Measurements from ENCODE around the gene PLCD4. TPM values are rescaled to one million over a fixed set of nuclear protein-coding genes. Genes with fewer than 3 reads are reported as not detected.
A peak's percentile ranks its signal among the peaks of the same experiment; 100 is the strongest.

Gene PLCD4
- total RNA-seq, 1 donor from 2014 or later = 0.08 TPM

DNA sequence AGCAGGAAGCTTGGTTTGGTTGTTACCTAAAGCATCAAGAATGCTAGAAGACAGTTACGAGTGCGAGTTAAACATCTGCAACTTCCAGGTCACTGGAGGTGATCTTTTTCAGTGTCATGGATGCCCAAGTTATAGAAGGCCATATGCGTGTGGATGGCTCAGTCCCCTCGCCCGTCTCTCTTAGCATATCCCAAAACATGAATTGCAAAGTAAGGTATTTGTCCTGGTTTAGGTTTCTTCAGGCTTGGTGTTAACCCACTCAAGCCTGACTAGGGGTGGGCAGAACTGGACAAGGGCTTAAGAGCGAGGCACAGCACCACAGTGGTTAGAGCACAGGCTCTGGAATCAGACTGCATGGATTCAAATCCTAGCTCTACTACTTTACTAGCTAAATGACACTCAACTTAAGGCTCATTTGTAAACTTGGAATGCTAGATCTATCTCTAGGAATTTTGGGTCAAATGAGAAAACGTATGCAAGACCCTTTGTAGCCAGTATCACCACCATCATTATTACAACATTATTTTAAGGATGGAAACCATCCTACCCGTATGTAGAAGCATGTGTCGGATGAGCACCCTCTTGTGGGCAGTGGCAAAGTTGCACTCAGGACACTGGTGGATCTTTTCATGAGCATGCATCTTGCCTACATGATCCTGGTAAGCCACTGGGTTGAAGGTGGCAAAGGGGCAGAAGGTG, 40.5 kb downstream of the PLCD4 start:
- TF ChIP-seq, protein P1, sequence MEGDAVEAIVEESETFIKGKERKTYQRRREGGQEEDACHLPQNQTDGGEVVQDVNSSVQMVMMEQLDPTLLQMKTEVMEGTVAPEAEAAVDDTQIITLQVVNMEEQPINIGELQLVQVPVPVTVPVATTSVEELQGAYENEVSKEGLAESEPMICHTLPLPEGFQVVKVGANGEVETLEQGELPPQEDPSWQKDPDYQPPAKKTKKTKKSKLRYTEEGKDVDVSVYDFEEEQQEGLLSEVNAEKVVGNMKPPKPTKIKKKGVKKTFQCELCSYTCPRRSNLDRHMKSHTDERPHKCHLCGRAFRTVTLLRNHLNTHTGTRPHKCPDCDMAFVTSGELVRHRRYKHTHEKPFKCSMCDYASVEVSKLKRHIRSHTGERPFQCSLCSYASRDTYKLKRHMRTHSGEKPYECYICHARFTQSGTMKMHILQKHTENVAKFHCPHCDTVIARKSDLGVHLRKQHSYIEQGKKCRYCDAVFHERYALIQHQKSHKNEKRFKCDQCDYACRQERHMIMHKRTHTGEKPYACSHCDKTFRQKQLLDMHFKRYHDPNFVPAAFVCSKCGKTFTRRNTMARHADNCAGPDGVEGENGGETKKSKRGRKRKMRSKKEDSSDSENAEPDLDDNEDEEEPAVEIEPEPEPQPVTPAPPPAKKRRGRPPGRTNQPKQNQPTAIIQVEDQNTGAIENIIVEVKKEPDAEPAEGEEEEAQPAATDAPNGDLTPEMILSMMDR (IDR thresholded peaks at IDR 0.05; ENCODE audit: insufficient read depth, low read length, poor library complexity, severe bottlenecking) = peak; percentile 86
- no peak for DNase-seq (ENCODE audit: low read depth)
- Histone ChIP-seq H3K4me3 (ENCODE audit: low read depth, low read length) (no peak overlapping the region), H3K27me3 (ENCODE audit: control insufficient read depth, insufficient read depth, low read length) (no peaks in the 10 kb centered on the region), H3K36me3 (ENCODE audit: control insufficient read depth, insufficient read depth, low read length) (peaks cover 3% of the 10 kb centered on the region)

DNA sequence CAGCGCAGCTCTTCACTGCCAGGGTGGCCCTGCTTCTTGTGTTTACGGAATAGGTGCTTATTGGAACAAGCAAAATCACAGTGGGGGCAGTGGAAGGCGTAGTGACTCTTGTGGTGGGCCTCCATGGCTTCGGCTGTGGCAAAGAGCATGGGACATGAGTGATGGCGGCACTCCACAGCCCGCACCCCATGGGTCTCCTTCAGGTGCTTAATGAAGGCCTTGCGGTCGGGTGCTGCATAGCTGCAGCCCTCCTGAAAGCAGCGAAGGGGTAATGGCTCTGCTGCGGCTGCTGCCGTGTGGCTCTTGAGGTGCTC, 41.0 kb downstream of the PLCD4 start:
- TF ChIP-seq, protein P1 (IDR thresholded peaks at IDR 0.05; ENCODE audit: insufficient read depth, low read length, poor library complexity, severe bottlenecking) = no peak
- Histone ChIP-seq H3K27me3 (ENCODE audit: control insufficient read depth, insufficient read depth, low read length) (no peaks in the 10 kb centered on the region), H3K36me3 (ENCODE audit: control insufficient read depth, insufficient read depth, low read length) (peaks cover 1% of the 10 kb centered on the region), H3K4me3 (ENCODE audit: low read depth, low read length) (no peak overlapping the region)
- no peak for DNase-seq (ENCODE audit: low read depth)

DNA sequence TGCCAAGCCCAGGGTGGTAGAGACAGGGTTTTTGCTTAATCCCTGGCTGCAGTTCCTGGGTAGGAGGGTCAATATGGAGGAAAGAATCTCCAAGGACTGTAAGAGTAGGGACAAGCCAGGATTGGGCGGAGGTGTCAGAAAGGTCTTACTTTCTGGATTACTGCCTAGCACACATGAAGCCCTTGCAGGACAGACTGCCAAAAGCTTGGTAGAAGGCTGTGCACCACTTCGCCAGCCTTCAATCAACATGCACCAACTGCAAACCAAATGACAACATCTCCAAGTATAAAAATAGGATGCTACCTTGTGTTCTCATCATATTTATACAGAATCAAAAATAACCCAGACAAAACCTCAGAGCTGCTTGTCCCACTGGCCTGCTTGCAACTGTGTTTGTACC, 48.1 kb downstream of the PLCD4 start:
- H3K4me3 ChIP-seq (ENCODE audit: low read depth, low read length) = no peak overlapping the region
- no peaks in the 10 kb centered on the region for H3K27me3 ChIP-seq (ENCODE audit: control insufficient read depth, insufficient read depth, low read length)
- TF ChIP-seq, protein P1 (IDR thresholded peaks at IDR 0.05; ENCODE audit: insufficient read depth, low read length, poor library complexity, severe bottlenecking) = no peak
- no peaks in the 10 kb centered on the region for H3K36me3 ChIP-seq (ENCODE audit: control insufficient read depth, insufficient read depth, low read length)
- DNase-seq (ENCODE audit: low read depth) = no peak

DNA sequence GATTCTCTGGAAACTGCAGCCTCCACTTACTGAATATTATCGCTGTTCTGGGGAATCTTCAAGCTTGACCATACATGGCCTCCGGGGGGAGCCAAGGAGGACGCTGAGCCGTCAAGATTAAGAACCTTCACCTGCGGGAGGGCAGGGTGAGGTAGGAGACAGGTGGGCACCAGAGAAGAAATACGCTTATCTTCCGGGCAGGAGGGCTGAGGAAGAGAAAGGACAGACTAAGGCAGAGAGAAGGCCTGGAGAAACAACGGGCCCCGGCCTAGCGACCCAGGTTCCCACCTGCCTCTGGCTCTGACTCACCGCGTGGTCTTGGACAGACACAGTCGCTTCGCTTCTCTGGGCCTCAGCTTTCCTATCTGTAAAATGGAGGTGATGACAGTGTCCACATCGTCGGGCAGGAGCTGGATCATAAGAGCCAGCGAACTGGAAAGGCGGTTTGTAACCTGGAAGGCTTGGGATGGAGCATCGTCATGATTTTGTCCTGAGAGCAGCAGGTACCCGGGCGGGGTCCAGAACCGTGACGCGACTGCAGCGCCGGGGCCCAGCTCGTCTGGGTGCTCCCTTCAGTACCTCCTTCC, 51.1 kb downstream of the PLCD4 start:
- TF ChIP-seq, protein P1 (IDR thresholded peaks at IDR 0.05; ENCODE audit: insufficient read depth, low read length, poor library complexity, severe bottlenecking) = peak; percentile 52
- DNase-seq (ENCODE audit: low read depth) = no peak

DNA sequence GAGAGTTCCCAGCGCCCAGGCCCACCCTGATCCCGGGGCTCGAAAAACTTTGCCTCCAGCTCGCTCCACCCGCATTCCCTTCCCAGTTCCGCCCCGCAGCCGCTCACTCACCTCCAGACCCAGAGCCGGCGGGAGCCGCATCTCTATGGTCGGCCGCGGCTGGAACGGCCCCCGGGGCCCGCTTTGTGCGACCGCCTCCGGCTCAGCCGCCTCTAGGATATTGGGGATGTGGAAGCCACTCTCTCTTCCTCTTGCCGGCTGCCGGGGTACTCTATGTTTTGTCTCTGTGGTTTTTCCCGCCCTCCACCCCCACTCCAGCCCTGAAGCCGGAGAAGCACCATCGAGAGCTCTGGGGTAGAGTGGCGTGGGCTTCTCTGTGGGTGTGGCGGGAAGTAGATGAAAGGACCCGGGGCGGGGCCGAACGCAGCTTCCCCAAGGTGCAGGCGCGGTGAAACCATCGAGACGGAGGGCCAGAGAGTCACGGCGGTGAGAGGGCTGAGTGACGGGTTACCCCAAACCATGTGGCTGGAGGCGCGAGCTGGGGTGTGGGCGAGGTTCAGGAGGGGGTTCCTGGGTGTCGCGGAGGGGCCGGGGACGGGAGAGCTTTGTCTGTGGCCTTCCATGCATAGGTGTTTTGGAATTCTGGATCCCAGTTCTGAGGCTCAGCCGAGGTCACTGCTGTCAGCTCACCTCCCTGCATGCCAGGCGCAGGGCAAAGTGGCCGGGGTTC, 51.7 kb downstream of the PLCD4 start, which contains the start of the genes BCS1L and ZNF142:
Gene BCS1L (plus strand): TSS at position 426 of the 730 bp plus-strand sequence. CDS start 1,305 bp downstream, outside the sequence.
Gene ZNF142 (minus strand): TSS at position 366 of the 730 bp plus-strand sequence. CDS start 3,194 bp downstream, outside the sequence.
- DNase-seq (ENCODE audit: low read depth) = peak; percentile 74
- TF ChIP-seq, protein P1 (IDR thresholded peaks at IDR 0.05; ENCODE audit: insufficient read depth, low read length, poor library complexity, severe bottlenecking) = no peak
- H3K27me3 ChIP-seq (ENCODE audit: control insufficient read depth, insufficient read depth, low read length) = no peaks in the 10 kb centered on the region
- peak within 1 kb of the TSS; percentile 70 for H3K4me3 ChIP-seq (ENCODE audit: low read depth, low read length)
- H3K36me3 ChIP-seq (ENCODE audit: control insufficient read depth, insufficient read depth, low read length) = no peaks in the 10 kb centered on the region

More for the DNA sequence above, 51.1 kb downstream of the PLCD4 start:
- H3K36me3 ChIP-seq (ENCODE audit: control insufficient read depth, insufficient read depth, low read length) = no peaks in the 10 kb centered on the region
- H3K27me3 ChIP-seq (ENCODE audit: control insufficient read depth, insufficient read depth, low read length) = no peaks in the 10 kb centered on the region
- H3K4me3 ChIP-seq (ENCODE audit: low read depth, low read length) = peak overlapping the region; percentile 70

Data from kidney epithelial cell (primary cell).